ENCODE measurements around the gene GNAT1. TPM values are rescaled to one million over a fixed set of nuclear protein-coding genes. Genes with fewer than 3 reads are reported as not detected.

GNAT1 gene
- polyA plus RNA-seq, 2 of the 4 experiments (the other 2 are of a cell fraction): not detected

DNA sequence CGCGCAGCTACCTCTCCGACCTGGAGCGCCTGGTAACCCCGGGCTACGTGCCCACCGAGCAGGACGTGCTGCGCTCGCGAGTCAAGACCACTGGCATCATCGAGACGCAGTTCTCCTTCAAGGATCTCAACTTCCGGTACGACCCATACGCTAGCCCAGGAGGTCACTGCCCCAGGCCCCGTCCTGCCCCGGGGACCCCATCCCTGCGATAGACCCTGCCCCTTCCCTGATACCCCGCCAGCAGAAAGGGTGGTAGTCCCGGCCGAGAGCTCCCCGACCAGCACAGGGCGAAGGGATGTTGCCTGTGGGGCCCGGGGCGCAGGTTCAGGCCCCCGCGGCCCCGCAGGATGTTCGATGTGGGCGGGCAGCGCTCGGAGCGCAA is 2.3 kb downstream of the GNAT1 start (continued):
- TF ChIP-seq EHF (CRISPR knock-in tag; IDR thresholded peaks at IDR 0.05) (no peak), POLR2A (IDR thresholded peaks at IDR 0.05; ENCODE audit: low read length) (no peak)
- TF ChIP-seq, protein P1, sequence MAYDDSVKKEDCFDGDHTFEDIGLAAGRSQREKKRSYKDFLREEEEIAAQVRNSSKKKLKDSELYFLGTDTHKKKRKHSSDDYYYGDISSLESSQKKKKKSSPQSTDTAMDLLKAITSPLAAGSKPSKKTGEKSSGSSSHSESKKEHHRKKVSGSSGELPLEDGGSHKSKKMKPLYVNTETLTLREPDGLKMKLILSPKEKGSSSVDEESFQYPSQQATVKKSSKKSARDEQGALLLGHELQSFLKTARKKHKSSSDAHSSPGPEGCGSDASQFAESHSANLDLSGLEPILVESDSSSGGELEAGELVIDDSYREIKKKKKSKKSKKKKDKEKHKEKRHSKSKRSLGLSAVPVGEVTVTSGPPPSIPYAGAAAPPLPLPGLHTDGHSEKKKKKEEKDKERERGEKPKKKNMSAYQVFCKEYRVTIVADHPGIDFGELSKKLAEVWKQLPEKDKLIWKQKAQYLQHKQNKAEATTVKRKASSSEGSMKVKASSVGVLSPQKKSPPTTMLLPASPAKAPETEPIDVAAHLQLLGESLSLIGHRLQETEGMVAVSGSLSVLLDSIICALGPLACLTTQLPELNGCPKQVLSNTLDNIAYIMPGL (CRISPR knock-in tag; IDR thresholded peaks at IDR 0.05; ENCODE audit: borderline replicate concordance): no peak

DNA sequence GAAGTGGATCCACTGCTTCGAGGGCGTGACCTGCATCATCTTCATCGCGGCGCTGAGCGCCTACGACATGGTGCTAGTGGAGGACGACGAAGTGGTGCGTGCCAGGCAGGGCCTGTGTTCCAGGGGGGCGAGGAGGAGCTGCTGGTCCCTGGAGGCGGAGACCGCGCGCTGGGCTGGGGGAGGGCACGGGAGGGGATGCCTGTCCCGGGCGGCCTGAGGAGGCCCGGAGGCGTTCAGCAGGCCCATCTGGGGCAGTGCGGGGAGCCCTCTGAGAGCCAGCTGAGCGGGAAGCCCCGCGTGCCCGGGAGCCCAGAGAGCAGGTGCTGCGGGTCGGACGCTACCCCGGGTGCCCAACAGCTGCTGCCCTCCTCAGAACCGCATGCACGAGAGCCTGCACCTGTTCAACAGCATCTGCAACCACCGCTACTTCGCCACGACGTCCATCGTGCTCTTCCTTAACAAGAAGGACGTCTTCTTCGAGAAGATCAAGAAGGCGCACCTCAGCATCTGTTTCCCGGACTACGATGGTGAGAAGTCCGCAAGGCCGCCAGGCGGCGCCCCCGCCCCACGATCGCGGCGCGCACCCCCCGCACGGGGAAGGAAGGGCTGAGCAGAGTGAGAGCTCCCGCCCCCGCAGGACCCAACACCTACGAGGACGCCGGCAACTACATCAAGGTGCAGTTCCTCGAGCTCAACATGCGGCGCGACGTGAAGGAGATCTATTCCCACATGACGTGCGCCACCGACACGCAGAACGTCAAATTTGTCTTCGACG is 2.9 kb downstream of the GNAT1 start:
- TF ChIP-seq EP300 (IDR thresholded peaks at IDR 0.05) (no peak), SMC3 (IDR thresholded peaks at IDR 0.05) (peak; percentile 90), RAD21 (conservative IDR thresholded peaks at IDR 0.05 in 1 of 2, IDR thresholded peaks at IDR 0.05 in 1 of 2) (peak; percentile 81 to 86), RNF2 (IDR thresholded peaks at IDR 0.05; ENCODE audit: borderline replicate concordance, low read depth) (no peak), MAX (IDR thresholded peaks at IDR 0.05) (peak; percentile 80), MAZ (IDR thresholded peaks at IDR 0.05; ENCODE audit: borderline replicate concordance, low read depth, low read length) (no peak), CTCF (IDR thresholded peaks at IDR 0.05) (peak; percentile 63)
- TF ChIP-seq, protein P2, sequence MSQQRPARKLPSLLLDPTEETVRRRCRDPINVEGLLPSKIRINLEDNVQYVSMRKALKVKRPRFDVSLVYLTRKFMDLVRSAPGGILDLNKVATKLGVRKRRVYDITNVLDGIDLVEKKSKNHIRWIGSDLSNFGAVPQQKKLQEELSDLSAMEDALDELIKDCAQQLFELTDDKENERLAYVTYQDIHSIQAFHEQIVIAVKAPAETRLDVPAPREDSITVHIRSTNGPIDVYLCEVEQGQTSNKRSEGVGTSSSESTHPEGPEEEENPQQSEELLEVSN (IDR thresholded peaks at IDR 0.05; ENCODE audit: borderline replicate concordance, low read depth): peak; percentile 82
- POLR2A ChIA-PET: interaction anchor here (0.9 kb wide), 1 partner anchor 32 kb away, joined by 5 read pairs; no protein-coding TSS in a partner anchor

DNA sequence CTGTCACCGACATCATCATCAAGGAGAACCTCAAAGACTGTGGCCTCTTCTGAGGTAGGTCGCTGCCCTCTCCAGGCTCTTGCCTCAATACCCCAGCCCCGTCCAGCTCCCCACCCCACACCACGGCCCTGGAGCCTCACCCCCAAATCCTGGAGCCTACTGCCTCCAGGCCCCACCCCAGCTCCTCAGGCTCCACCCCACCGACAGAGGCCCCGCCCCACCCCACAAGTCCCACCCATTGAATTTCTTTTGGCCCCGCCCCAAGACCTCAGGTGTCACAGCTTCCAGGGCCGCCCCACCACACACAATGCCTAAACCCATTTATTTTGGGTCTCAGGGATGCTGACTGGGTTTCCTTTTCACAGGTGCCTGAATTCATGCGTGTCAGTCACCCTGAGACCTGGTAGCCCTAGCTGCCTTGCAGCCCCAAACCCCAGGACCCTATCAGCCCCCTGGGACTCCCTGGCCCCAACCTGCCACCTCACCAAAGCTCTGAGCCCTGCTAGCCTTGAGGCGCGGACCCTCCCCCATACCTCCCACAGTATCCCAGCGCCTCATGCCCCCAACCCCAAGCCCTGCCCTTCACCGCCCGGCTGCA is 3.6 kb downstream of the GNAT1 start:
- Histone ChIP-seq H3K4me1 (peaks cover 13% of the 10 kb centered on the region; the same call in 2 of the 3 replicates), H3K27ac (peak overlapping the region; percentile 24 to 56; a peak in 3 of 6 replicates), H3K4me3 (no peak overlapping the region), H3K9me3 (no peaks in the 10 kb centered on the region), H3K4me2 (peak overlapping the region; percentile 64)
- WGBS (ENCODE audit: missing lambda C conversion rate): 78% methylated on average over 9 of the region's 14 CpGs
- DNase-seq (ENCODE audit: low read depth in 1 of 2, low spot score in 1 of 2) (peak in 1 of 2 experiments; percentile 41), FAIRE-seq (no peak), ATAC-seq (peak; percentile 6 to 50; a peak in 3 of 6 replicates)
- TF ChIP-seq GATA3 (IDR thresholded peaks at IDR 0.05; ENCODE audit: borderline replicate concordance) (no peak), RAD21 (conservative IDR thresholded peaks at IDR 0.05 in 1 of 2, IDR thresholded peaks at IDR 0.05 in 1 of 2) (no peak), TFCP2L1 (CRISPR knock-in tag; IDR thresholded peaks at IDR 0.05) (no peak), MAZ (IDR thresholded peaks at IDR 0.05; ENCODE audit: borderline replicate concordance, low read depth, low read length) (no peak), RNF2 (IDR thresholded peaks at IDR 0.05; ENCODE audit: borderline replicate concordance, low read depth) (no peak)
- TF ChIP-seq, protein P3, sequence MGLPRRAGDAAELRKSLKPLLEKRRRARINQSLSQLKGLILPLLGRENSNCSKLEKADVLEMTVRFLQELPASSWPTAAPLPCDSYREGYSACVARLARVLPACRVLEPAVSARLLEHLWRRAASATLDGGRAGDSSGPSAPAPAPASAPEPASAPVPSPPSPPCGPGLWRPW (IDR thresholded peaks at IDR 0.05): no peak
- CTCF ChIA-PET: interaction anchor here (0.6 to 18.7 kb wide), 34 partner anchors 8 to 136 kb away, joined by 3 to 550 read pairs (median 6); partner anchors contain the start of genes GNAI2, HYAL3, IFRD2 and NAA80
- POLR2A ChIA-PET: interaction anchor here (0.9 kb wide), 1 partner anchor 31 kb away, joined by 5 read pairs; no protein-coding TSS in a partner anchor

More for the DNA sequence above, 2.9 kb downstream of the GNAT1 start:
- Histone ChIP-seq H3K4me2 (peak overlapping the region; percentile 64), H3K4me3 (no peak overlapping the region), H3K9me3 (no peaks in the 10 kb centered on the region), H3K27ac (peak overlapping the region in 1 of 2 experiments; percentile 56; a peak in 1 of 6 replicates), H3K4me1 (peaks cover 13% of the 10 kb centered on the region; the same call in 2 of the 3 replicates)
- ATAC-seq (peak; percentile 62 to 81; a peak in 5 of 6 replicates), FAIRE-seq (no peak), DNase-seq (ENCODE audit: low read depth in 1 of 2, low spot score in 1 of 2) (peak; percentile 45 to 70)
- 48% methylated on average over 25 of the region's 70 CpGs for WGBS (ENCODE audit: missing lambda C conversion rate)
- CTCF ChIA-PET: interaction anchor here (0.6 to 18.7 kb wide), 44 partner anchors 9 to 554 kb away, joined by 3 to 550 read pairs (median 5); partner anchors contain the start of genes GNAI2, HYAL3, IFRD2 and NAA80
